ENCODE data around the gene DNAJB13. TPM values are rescaled to one million over a fixed set of nuclear protein-coding genes. Genes with fewer than 3 reads are reported as not detected.
"Not testable (repeated sequence)": the region's sequence is repeated elsewhere in the genome, so short reads cannot be mapped to it uniquely, and the experiment has no call there.

The DNAJB13 gene
- total RNA-seq, 2 donors from 2014 or later, result not detected

- DNase-seq (ENCODE audit: low spot score), result no peak
- Histone ChIP-seq H3K36me3 (peaks cover 9% of the 10 kb centered on the region), H3K27ac (peak overlapping the region in 1 of 2 donors; percentile 90), H3K9me3 (no peaks in the 10 kb centered on the region), H3K4me3 (peak overlapping the region in 1 of 2 donors; percentile 68), H3K27me3 (no peaks in the 10 kb centered on the region), H3K4me1 (peaks cover 0 to 6% of the 10 kb centered on the region in 2 donors)
- TF ChIP-seq, protein P1, sequence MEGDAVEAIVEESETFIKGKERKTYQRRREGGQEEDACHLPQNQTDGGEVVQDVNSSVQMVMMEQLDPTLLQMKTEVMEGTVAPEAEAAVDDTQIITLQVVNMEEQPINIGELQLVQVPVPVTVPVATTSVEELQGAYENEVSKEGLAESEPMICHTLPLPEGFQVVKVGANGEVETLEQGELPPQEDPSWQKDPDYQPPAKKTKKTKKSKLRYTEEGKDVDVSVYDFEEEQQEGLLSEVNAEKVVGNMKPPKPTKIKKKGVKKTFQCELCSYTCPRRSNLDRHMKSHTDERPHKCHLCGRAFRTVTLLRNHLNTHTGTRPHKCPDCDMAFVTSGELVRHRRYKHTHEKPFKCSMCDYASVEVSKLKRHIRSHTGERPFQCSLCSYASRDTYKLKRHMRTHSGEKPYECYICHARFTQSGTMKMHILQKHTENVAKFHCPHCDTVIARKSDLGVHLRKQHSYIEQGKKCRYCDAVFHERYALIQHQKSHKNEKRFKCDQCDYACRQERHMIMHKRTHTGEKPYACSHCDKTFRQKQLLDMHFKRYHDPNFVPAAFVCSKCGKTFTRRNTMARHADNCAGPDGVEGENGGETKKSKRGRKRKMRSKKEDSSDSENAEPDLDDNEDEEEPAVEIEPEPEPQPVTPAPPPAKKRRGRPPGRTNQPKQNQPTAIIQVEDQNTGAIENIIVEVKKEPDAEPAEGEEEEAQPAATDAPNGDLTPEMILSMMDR (IDR thresholded peaks at IDR 0.05), result no peak
Observed at GRCh38 chr11:73981051-73981805, 30.4 kb downstream of the DNAJB13 start.

GRCh38 chr11:73982595-73982989 lies 31.8 kb downstream of the DNAJB13 start, which contains the start of gene UCP2:
Gene UCP2, minus strand, starts transcription at chr11:73982843. Its CDS starts 4,465 bp downstream, at chr11:73978378.
- TF ChIP-seq, protein P1 (IDR thresholded peaks at IDR 0.05), result no peak
- H3K4me3 ChIP-seq, result peak within 1 kb of the TSS; percentile 51 to 68
- H3K36me3 ChIP-seq, result peaks cover under 1% of the 10 kb centered on the region
- H3K9me3 ChIP-seq, result no peaks in the 10 kb centered on the region
- DNase-seq (ENCODE audit: low spot score), result peak; percentile 79
- peaks cover 0 to 6% of the 10 kb centered on the region in 2 donors for H3K4me1 ChIP-seq
- no peaks in the 10 kb centered on the region for H3K27me3 ChIP-seq
- H3K27ac ChIP-seq, result peak within 1 kb of the TSS; percentile 83 to 90

DNA sequence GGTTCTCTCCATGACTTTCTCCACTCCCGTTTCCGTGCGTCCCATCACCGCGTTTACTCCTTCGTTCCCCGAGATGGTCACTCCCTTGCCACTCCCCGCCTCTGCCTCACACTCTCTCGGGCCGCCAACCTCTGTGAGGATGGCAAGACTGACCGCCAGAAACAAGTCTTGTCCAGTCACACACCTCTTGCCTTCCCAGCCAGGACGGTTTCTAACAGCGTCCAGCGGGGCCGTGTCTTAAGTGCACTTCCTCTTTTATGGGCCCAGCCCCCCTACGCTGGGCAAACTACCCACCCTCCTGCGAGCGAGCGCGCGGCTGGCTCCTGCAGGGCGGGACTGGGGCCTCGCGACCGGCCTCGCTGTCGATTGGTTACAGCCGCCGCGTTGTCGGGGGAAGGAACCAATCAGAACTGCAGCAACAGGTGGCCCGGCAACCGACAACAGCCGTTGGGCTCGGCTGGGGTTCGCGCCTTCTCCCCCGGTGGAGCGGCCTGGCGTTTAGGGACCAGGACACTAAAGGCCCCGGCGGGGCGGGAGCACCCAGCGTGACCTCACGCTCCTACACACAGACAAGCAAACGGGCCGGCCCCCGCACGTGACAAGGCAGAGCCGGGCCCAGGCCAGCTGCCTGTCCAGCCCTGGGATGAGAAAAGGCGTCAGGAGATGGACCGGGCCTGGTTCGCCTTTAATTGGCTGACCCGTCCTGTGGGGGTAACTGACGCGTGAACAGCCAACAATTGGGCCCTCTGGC lies 32.3 kb downstream of the DNAJB13 start:
- peak; percentile 95 for DNase-seq (ENCODE audit: low spot score)
- Histone ChIP-seq H3K4me3 (peak overlapping the region; percentile 51 to 68), H3K9me3 (no peaks in the 10 kb centered on the region), H3K27ac (peak overlapping the region; percentile 83 to 90), H3K36me3 (no peaks in the 10 kb centered on the region), H3K27me3 (no peaks in the 10 kb centered on the region), H3K4me1 (peaks cover 0 to 6% of the 10 kb centered on the region in 2 donors)
- TF ChIP-seq, protein P1 (IDR thresholded peaks at IDR 0.05), result no peak

GRCh38 chr11:73983741-73984538 lies 33.1 kb downstream of the DNAJB13 start:
- Histone ChIP-seq H3K27me3 (no peaks in the 10 kb centered on the region), H3K36me3 (no peaks in the 10 kb centered on the region), H3K4me3 (peak overlapping the region; percentile 51 to 68), H3K27ac (peak overlapping the region; percentile 83 to 90), H3K9me3 (no peaks in the 10 kb centered on the region), H3K4me1 (peaks cover 0 to 6% of the 10 kb centered on the region in 2 donors)
- TF ChIP-seq, protein P1 (IDR thresholded peaks at IDR 0.05), result no peak
- DNase-seq (ENCODE audit: low spot score), result no peak

DNA sequence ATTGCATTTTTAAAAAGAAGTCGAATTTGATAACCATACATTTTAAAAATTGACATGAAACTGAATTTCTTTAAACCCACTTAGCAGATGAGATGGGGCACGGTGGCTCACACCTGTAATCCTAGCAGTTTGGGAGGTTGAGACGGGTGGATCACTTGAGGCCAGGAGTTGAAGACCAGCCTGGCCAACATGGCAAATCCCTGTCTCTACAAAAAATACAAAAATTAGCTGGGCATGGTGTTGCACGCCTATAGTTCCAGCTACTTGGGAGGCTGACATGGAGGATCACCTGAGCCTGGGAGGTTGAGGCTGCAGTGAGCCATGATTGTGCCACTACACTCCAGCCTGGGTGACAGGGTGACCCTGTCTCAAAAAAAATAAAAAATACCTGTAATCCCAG lies 34.8 kb downstream of the DNAJB13 start:
- DNase-seq (ENCODE audit: low spot score); H3K27me3 ChIP-seq; H3K36me3 ChIP-seq; H3K4me3 ChIP-seq; H3K27ac ChIP-seq; H3K9me3 ChIP-seq; H3K4me1 ChIP-seq: not testable (repeated sequence)
